Fibroblast of lung (primary cell): ENCODE data around the gene GHRHR.

Source experiments
- CTCF ChIP-seq, 2 donors: IDR thresholded peaks in 1 of 2; conservative IDR thresholded peaks in 1 of 2; 1 replicate in 1 of 2; 2 replicates in 1 of 2; pipeline ENCODE4 v1.5.1; 2011 to 2012; ENCODE audit warnings: low read length in 2 of 2, control low read depth in 1 of 2, inconsistent platforms in 1 of 2, low read depth in 1 of 2, mild to moderate bottlenecking in 1 of 2
- EZH2 ChIP-seq: IDR thresholded peaks from 2 replicates; pipeline ENCODE4 v1.5.1; 2012; ENCODE audit warnings: low read length, control low read depth, mild to moderate bottlenecking; ENCODE audit errors: missing control alignments

- TF ChIP-seq CTCF (conservative IDR thresholded peaks at IDR 0.05 in 1 of 2, IDR thresholded peaks at IDR 0.05 in 1 of 2; ENCODE audit: low read depth in 1 of 2, low read length in 2 of 2), result no peak
- no peak for TF ChIP-seq EZH2
Measured at GRCh38 chr7:31006857-31007256, 43.1 kb downstream of the GHRHR start.
